KMS-11 (cell line): ENCODE measurements around the gene SNX22.
"Not testable (repeated sequence)": the region's sequence is repeated elsewhere in the genome, so short reads cannot be mapped to it uniquely, and the experiment has no call there.

ENCODE experiments used
- H2AFZ ChIP-seq: fragments of 200-600 bp; sonication (generic); 2 replicates; pipeline ENCODE4 v1.6.1; 2016; ENCODE audit warnings: antibody characterized with exemption, mixed run types, low read depth
- H3K27ac ChIP-seq: fragments of 200-600 bp; sonication (generic); 2 replicates; pipeline ENCODE4 v1.6.1; 2016; ENCODE audit warnings: mild to moderate bottlenecking, mixed run types
- H3K27me3 ChIP-seq: fragments of 200-600 bp; sonication (generic); 2 replicates; pipeline ENCODE4 v1.6.1; 2017; ENCODE audit warnings: mild to moderate bottlenecking, low read depth, mixed run types, moderate library complexity; ENCODE audit not compliant: insufficient read depth
- H3K36me3 ChIP-seq: fragments of 200-600 bp; sonication (generic); 2 replicates; pipeline ENCODE4 v1.6.1; 2017; ENCODE audit warnings: mild to moderate bottlenecking, mixed run types; ENCODE audit not compliant: insufficient read depth
- H3K4me1 ChIP-seq: fragments of 200-600 bp; sonication (generic); 2 replicates; pipeline ENCODE4 v1.6.1; 2016; ENCODE audit warnings: mild to moderate bottlenecking, low read depth, mixed run types; ENCODE audit not compliant: poor library complexity, severe bottlenecking
- H3K4me2 ChIP-seq: fragments of 200-600 bp; sonication (generic); 2 replicates; pipeline ENCODE4 v1.7.0; 2016; ENCODE audit warnings: mild to moderate bottlenecking, mixed run types
- H3K4me3 ChIP-seq: fragments of 200-600 bp; sonication (generic); IDR thresholded peaks from 2 replicates; pipeline ENCODE4 v1.6.1; 2017; ENCODE audit warnings: low read depth, low read length, mixed read lengths; ENCODE audit not compliant: insufficient read depth
- H3K79me2 ChIP-seq: fragments of 200-600 bp; sonication (generic); 2 replicates; pipeline ENCODE4 v1.6.1; 2016; ENCODE audit warnings: low read depth, mixed run types; ENCODE audit not compliant: insufficient read depth
- H3K9ac ChIP-seq: fragments of 200-600 bp; sonication (generic); 2 replicates; pipeline ENCODE4 v1.6.1; 2016; ENCODE audit warnings: mild to moderate bottlenecking, mixed run types
- H4K20me1 ChIP-seq: fragments of 200-600 bp; sonication (generic); 2 replicates; pipeline ENCODE4 v1.6.1; 2016; ENCODE audit warnings: mild to moderate bottlenecking, mixed run types; ENCODE audit not compliant: insufficient read depth
- CTCF ChIP-seq: fragments of 200-600 bp; sonication (generic); conservative IDR thresholded peaks from 2 replicates; pipeline ENCODE4 v1.6.1; 2017; ENCODE audit warnings: low read depth, mild to moderate bottlenecking, antibody characterized with exemption, low read length, moderate library complexity, mixed read lengths

Gene SNX22

GRCh38 chr15:64151727-64152506 lies at the start of gene SNX22:
Gene SNX22 (plus strand): TSS chr15:64151731. CDS start chr15:64151776, 45 bp downstream.
- H3K27me3 ChIP-seq = peaks cover 8% of the 10 kb centered on the region
- no peak within 1 kb of the TSS for H3K27ac ChIP-seq
- H4K20me1 ChIP-seq = no peaks in the 10 kb centered on the region
- H3K4me1 ChIP-seq = peaks cover 24% of the 10 kb centered on the region
- H3K79me2 ChIP-seq = no peaks in the 10 kb centered on the region
- peak within 1 kb of the TSS; percentile 6; the same call in 1 of the 2 replicates for H3K9ac ChIP-seq
- H3K4me2 ChIP-seq = peak within 1 kb of the TSS; percentile 80
- H3K36me3 ChIP-seq = peaks cover 6% of the 10 kb centered on the region; the same call in 1 of the 2 replicates
- peak within 1 kb of the TSS; percentile 99 for H2AFZ ChIP-seq
- no peak within 1 kb of the TSS for H3K4me3 ChIP-seq
- TF ChIP-seq CTCF = no peak

- no peak for TF ChIP-seq CTCF
- Histone ChIP-seq H4K20me1 (no peaks in the 10 kb centered on the region), H3K4me2 (no peak overlapping the region)
Observed at GRCh38 chr15:64102497-64102896, 49.0 kb upstream of the SNX22 start.

GRCh38 chr15:64105113-64105704 lies 46.3 kb upstream of the SNX22 start:
- Histone ChIP-seq H2AFZ (no peak overlapping the region), H3K9ac (no peak overlapping the region), H3K4me3 (no peak overlapping the region), H3K4me2 (no peak overlapping the region), H4K20me1 (no peaks in the 10 kb centered on the region), H3K4me1 (no peaks in the 10 kb centered on the region), H3K36me3 (no peaks in the 10 kb centered on the region), H3K27ac (no peak overlapping the region), H3K27me3 (no peaks in the 10 kb centered on the region), H3K79me2 (peaks cover 54% of the 10 kb centered on the region; the same call in 1 of the 2 replicates)
- TF ChIP-seq CTCF = no peak

More at GRCh38 chr15:64102497-64102896, 49.0 kb upstream of the SNX22 start:
- Histone ChIP-seq H3K27ac (no peak overlapping the region), H3K79me2 (peaks cover 76% of the 10 kb centered on the region; the same call in 1 of the 2 replicates), H3K4me3 (no peak overlapping the region), H3K27me3 (no peaks in the 10 kb centered on the region), H2AFZ (no peak overlapping the region), H3K36me3 (no peaks in the 10 kb centered on the region), H3K9ac (no peak overlapping the region), H3K4me1 (peaks cover 8% of the 10 kb centered on the region)

GRCh38 chr15:64107337-64107736 lies 44.2 kb upstream of the SNX22 start:
- H3K36me3 ChIP-seq = no peaks in the 10 kb centered on the region
- no peak overlapping the region for H3K4me3 ChIP-seq
- H2AFZ ChIP-seq = no peak overlapping the region
- H3K9ac ChIP-seq = no peak overlapping the region
- no peak overlapping the region for H3K4me2 ChIP-seq
- H3K4me1 ChIP-seq = peaks cover 14% of the 10 kb centered on the region
- H4K20me1 ChIP-seq = no peaks in the 10 kb centered on the region
- H3K27ac ChIP-seq = no peak overlapping the region
- peaks cover 45% of the 10 kb centered on the region; the same call in 1 of the 2 replicates for H3K79me2 ChIP-seq
- no peak for TF ChIP-seq CTCF
- no peaks in the 10 kb centered on the region for H3K27me3 ChIP-seq

GRCh38 chr15:64110108-64110701 lies 41.3 kb upstream of the SNX22 start:
- not testable (repeated sequence) for H3K27me3 ChIP-seq, H3K4me2 ChIP-seq, H3K9ac ChIP-seq, H3K4me3 ChIP-seq, H3K36me3 ChIP-seq, H3K27ac ChIP-seq, H2AFZ ChIP-seq, H4K20me1 ChIP-seq
- peaks cover 26% of the 10 kb centered on the region for H3K4me1 ChIP-seq
- peaks cover 25% of the 10 kb centered on the region; the same call in 1 of the 2 replicates for H3K79me2 ChIP-seq
